ENCODE results near the gene WASHC3.
A peak's percentile ranks its signal among the peaks of the same experiment; 100 is the strongest.
"Not testable (repeated sequence)": the region's sequence is repeated elsewhere in the genome, so short reads cannot be mapped to it uniquely, and the experiment has no call there.

Gene WASHC3, protein sequence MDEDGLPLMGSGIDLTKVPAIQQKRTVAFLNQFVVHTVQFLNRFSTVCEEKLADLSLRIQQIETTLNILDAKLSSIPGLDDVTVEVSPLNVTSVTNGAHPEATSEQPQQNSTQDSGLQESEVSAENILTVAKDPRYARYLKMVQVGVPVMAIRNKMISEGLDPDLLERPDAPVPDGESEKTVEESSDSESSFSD

DNA sequence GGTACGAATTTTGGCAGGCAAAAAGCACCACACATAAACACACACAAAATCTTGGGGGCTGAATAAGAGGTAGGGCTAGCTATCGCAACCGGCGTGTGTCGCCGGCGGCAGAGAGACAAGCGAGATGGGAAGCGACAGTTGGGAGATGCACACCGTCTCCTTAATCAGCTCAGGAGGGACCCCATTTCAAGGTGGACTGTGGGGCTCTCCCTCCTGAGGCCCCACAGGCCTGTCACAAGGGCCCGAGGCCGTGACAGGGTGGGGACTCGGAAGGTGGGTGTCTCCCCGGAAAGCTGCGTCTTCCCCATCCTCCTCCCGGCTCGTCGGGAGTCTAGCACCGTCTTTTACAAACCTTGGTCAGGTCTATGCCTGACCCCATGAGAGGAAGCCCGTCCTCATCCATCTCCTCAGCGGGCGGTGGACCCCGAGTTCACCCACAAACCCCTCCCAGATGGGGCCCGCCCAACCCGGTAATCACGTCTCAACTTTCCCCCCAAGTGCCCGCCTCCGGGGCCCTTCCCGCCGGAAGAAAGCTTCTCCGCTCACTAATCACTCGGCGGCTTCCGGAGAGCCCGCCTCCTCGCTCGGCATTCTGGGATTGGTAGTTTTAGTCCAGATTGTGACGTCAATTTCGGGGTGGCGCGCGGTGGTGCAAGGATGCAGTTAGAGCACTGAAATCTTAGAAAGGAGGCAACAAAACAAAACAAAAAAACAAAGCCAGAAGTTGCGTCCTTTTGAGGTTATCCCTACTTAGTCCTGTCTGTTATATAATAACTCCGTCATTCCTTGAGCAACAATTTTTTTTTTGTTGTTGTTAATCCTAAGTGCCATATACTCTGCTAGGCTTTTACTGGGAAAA is at the start of gene WASHC3:
Gene WASHC3, minus strand, starts transcription at position 432 of the 859 bp plus-strand sequence. Its CDS starts 29 bp downstream, at position 403.
- DNase-seq: peak; percentile 95

DNA sequence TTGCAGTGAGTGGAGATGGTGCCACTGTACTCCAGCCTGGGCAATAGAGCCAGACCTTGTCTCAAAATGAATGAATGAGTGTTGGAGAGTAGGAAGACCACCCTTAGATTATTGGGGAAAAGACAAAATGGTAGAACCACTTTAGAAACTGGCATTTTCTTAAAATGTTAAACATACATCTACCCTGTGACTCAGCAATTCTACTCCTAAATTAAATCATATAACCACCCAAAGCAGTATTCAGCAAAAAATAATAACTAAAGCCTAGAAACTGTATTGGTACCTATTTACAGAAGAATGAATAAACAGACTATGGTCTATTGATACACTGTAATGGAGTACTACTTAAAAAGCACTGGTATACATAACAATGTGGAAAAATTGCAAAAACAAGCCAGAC is 49.0 kb upstream of the WASHC3 start:
- no peak for DNase-seq

DNA sequence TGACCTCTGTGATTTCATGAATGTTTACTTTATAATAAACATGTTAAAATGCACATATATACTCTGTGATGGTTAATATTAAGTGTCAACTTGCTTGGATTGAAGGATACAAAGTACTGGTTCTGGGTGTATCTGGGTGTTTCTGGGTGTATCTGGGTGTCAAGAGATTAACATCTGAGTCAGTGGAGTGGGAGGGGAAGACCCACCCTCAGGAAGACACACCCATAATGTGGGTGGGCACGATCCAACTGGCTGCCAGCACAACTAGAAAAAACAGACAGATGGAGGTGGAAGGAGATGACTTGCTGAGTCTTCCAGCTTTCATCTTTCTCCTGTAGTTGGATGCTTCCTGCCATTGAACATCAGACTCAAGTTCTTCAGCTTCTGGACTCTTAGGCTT is 46.2 kb upstream of the WASHC3 start:
- DNase-seq: no peak

DNA sequence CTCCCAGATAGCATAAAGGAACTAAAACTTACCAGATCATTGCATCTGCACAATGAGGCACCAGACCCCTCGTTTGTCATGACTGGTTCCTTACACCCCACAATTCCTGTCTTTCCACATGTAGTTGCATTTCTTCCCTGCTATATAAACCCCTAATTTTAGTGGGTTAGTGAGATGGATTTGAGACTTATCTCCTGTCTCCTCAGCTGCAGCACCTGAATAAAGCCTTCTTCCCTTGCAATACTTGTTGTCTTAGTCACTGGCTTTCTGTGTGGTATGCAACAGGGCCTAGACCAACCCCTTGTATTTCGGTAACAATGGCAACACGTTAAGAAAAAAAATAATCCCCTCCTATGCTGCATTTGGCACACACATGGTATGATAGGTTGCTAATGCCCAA is 45.1 kb upstream of the WASHC3 start:
- DNase-seq: no peak

DNA sequence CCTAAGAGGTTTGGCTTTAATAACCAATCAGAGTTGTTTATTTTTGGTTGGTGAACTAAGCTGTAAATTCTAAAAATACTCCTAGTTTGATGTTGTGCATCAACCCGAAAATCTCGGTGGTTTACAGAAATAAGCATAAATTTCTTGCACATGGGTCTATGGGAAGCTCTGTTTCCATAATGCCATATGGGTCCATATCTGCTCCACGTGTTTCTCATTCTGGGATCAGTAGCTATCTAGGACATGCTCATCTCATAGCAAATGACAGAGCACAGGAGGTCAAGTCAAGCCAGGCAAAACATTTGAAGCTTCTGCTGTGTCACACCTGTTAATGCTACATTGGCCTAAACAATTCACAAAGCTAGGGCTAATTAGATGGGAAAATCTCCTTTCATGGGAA is 35.1 kb upstream of the WASHC3 start:
- DNase-seq: no peak

DNA sequence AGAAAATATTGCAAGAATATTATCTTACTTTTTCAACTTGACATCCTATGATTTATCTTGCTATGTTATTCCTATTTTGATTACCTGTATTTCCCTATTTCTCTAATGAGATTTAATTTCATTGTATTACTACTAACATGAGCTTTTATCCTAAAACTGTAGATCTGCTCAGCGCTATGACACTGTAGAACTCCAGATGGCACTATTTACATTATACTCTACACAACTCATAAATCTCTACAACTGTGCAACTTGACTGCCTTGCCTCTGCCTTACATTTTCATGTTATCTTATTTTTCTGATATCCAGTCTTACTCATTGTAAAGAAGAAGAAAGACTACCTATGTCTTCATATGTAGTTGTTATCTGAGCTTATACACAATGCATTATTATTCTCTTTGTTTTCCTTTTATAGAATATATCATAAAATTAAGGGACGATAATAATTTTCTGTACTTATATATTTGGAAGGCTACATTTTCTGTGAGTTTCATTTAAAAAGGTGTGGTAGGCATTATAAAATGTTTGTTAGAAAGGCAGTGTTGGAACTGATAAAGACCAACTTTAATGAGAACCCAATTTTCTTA is 34.0 kb upstream of the WASHC3 start:
- DNase-seq: no peak

DNA sequence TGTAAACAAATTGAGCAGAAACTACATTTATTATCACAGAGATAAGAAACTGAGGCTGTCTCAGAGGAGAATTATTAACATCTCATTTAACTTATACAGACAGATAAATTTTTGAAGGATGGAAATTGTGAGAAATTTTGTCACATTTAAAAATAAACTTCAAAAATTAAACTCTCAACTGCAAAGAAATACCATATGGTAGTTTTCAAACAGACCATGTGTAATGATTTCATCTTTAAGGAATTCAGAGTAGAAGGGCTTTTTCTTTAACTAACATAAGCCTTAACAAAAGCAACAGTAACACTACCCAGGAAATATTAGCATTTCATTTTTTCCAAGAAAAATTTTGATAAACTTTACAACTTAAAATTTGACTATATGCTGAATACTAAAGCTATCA is 31.5 kb upstream of the WASHC3 start:
- DNase-seq: no peak

DNA sequence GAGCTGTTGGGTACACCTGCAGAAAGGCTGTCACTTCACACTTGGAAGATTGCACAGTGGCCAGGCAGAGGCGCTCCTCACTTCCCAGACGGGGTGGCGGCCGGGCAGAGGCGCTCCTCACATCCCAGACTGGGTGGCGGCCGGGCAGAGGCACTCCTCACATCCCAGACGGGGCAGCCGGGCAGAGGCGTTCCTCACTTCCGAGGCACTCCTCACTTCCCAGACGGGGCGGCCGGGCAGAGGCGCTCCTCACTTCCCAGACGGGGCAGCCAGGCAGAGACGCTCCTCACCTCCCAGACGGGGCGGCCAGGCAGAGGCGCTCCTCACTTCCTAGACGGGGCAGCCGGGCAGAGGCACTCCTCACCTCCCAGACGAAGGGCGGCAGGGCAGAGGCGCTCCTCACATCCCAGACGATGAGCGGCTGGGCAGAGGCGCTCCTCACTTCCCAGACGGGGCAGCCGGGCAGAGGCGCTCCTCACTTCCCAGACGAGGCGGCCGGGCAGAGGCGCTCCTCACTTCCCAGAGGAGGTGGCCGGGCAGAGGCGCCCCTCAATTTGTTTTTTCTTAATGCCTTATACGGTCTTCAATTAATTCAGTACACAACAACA is 27.5 kb upstream of the WASHC3 start:
- not testable (repeated sequence) for DNase-seq

DNA sequence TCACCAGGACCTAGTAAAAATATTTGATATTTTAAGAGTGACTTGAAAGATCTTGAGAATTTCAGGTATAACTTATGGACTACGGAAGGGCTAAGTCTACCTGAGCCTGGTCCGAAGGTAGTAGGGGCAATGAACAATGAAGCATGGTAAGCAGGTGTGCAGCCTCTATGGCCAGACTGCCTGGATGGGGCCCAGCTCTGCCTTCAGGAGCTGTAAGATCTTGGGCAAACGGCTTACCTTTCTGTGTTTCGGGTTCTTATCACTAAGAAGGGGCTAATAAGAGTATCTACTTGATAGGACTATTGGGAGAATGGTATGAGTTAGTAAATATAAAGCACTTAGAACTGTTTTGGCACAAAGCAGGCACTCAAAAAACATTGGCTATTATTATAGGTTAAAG is 19.1 kb upstream of the WASHC3 start:
- no peak for DNase-seq

DNA sequence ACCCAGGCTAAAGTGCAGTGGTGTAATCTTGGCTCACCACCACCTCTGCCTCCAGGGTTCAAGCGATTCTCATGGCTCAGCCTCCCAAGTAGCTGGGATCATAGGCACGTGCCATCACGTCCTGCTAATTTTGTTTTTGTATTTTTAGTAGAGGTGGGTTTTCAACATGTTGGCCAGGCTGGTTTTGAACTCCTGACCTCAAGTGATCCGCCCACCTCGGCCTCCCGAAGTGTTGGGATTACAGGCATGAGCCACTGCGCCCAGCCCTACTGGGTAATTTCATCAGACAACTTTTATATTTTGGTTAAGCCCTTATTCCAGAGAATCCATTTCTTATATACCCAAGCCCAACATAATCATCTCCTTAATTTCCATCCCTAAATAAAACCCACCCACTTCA is 10.3 kb upstream of the WASHC3 start:
- not testable (repeated sequence) for DNase-seq

DNA sequence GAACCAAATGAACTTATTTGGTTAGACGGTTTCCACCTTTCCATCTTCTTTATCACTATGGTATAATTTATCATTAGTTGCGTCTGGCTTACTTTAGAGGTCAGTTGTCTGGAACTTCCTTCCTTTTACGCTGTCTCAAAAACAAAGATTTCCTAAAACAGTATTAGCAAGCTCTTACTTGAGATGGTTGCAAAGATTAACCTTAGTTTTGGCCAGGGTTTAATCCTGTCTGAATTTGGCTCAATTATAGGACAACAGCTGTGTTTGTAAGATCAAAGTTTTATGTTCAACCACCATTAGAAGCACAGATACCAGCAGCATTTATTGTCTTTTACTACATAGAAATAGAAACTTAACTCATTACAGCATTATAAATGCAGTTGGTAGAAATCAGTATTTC is 7.9 kb upstream of the WASHC3 start:
- DNase-seq: no peak

DNA sequence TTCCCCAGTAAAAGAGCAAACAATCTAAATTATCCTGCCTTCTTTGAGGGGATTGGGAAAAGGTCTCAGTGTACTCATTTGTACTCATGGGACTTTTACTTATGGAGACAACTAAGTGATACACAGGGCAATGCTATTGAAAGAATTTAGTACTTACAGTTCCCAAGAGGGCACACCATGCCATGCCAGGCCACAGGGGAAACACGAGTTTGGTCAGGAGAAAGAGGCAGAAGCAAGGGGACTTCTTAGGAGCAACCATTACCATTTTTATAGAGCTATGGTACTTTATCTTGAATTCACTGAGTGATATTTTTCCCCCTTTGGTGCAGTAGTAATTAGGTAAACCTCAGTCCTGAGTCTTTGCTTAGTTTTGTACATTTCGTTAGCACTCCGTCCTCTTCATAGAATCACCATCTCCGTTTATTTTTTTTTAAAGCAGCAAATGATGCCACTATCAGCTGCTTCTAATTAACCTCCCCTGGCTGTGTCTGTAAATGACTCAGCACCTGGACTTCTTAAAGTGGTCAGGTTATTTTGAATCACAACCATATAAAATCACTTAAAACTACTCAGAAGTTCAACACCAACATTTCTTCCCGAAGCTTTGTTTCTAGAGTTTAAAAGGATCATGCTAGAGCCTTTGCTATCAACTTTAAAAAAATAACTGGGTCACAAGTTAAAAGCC is 5.9 kb upstream of the WASHC3 start:
- no peak for DNase-seq

DNA sequence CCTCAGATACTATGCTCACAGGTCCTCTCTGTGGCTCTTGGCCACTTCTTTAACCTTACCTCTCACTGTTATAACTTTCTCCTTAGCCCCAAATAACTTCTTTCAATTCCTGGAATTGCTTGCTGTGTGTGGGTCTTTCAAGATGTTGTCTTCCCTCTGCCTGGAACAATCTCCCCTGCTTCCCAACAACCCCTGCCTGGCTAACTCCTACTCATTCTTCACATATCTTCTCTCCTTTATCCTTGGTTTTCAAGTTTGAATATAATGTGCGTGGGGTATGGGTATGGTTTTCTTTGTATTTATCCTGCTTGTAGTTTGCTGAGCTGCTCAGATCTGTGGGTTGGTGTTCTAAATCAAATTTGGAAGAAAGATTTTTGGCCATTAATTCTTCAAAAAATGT is 2.7 kb upstream of the WASHC3 start:
- no peak for DNase-seq

DNA sequence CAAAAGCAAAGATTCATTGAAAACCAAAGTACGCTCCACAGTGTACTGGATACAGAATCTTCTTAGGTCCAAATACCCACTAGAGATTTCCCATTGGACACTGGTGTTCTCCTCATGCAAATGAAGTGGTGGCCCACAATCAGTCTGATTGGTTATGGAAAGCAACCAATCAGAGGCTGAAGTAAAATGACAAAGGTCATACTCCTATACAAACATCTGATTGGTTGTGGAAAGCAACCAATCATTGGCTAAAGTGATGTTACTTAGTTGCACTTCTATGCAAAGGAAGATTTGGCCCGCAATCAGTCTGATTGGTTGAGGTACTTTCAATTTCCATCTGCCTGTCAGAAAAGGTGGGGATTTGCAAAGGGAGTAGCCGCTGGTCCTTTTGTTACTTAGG is 1.3 kb upstream of the WASHC3 start:
- no peak for DNase-seq

DNA sequence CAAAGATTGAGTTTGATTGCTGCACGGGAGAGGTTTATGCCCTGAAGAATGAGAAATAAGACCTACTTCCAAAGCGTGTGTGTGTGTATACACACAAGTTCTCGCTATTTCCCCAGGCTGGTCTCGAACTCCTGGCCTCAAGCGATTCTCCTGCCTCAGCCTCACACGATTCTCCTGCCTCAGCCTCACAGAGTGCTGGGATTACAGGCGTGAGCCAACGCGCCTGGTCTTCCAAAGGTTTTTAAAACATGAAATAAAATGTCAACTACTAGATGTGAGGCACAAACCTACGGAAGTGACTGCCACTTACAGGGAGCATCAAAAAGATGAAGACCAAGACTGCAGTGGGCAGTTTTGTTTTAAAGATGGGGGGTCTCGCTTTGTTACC is 622 bp upstream of the WASHC3 start:
- no peak for DNase-seq

DNA sequence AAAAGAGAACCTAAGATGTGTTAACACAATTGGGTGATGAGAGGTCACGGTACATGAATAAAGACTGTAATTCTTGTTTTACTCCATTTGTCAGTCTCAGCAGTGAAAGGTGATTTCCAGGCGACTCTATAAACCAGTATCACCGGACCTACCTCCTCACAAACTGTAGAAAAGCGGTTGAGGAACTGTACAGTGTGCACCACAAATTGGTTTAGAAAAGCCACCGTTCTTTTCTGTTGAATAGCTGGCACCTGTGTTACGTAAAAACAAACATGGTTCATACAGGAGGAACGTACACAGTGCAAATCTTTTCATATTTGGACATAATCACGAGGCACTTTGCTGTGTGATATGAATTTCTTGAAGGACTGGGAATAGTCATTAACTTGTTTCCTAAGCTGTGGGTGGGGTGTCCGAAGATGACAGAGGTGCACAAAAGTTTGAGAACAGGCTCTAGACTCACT is 663 bp downstream of the WASHC3 start:
- DNase-seq: no peak

DNA sequence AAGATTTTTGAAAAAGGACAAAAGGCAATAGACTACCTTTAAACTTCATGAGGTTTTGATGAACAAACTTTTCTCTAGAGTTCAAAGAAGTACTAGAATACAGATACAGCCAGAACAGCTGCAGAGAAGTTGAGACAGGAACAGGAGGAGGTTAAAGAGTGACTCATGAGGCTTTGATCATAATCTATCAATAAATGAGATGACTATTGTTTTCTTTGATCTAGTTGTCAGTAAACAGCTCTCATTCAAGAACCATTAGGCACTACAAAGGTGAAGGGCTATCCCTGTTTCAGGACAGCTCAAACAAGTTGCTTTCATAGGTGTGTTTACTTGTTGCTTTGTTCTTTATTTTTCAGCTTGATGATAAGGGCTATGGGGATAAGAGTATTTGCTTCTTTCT is 2.4 kb downstream of the WASHC3 start:
- no peak for DNase-seq

DNA sequence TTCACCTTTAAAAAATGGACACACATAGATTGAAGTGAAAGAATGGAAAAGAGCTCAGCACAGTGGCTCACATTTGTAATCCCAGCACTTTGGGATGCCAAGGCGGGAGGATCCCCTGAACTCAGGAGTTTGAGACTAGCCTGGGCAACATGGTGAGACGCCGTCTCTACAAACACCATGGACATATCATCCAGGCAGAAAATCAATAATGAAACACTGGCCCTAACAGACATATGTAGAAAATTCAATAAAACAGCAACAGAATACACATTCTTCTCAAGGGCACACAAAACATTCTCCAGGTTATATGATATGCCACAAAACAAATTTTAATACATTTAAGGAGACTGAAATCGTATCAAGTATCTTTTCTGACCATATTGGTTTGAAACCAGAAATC is 7.4 kb downstream of the WASHC3 start:
- no peak for DNase-seq

DNA sequence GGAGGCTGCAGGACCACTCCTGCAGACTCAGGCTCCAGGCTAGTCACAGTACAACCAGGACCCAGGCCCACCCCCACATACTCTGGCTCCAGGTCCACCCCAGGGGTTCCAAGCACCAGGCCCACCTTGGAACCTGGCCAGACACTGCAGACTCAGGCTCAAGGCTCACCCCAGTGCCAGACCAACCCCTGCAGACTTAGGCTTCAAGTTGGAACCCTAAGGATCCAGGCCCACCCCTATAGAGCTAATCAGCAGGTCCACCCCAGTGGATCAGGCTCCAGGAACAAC is 8.8 kb downstream of the WASHC3 start:
- DNase-seq: no peak

DNA sequence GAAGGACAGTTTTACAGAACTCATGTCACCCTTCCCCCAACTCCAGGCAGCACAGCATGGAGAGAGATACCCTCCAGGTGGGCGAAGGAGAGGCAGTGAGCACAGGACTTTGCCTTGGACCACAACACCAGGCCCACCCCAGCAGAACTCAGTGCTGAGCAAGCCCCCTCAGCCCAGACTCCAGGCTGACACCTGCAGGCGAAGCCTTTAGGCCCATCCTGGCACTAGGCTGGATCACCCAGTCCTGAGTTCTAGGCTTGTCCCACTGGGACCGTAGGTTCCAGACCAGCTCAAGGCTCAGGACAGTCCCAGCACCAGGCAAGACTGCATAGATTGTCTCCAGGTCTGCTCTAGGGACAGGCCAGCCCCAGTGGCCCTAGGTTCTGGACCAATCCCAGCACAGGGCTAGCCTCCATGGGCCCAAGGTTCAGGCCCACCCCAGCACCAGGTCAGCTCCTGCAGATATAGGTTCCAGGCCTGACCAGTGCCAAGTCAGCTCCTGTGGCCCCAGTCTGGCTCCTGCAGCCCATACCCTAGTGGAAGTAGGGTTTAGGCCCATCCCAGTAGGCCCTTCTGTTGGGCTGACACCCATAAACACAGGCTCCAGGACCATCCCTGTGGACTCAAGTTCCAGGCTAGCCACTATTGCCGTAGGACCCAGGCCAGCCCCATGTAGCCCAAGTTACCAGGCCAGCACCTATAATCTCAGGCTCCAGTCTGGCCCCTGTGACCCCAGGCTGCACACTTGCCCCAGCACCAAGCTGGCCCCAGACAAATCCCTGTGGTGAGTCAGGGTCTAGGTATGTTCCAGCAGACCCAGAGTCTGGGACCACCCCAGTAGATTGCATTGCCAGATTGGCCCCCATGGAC is 9.4 kb downstream of the WASHC3 start:
- no peak for DNase-seq

DNA sequence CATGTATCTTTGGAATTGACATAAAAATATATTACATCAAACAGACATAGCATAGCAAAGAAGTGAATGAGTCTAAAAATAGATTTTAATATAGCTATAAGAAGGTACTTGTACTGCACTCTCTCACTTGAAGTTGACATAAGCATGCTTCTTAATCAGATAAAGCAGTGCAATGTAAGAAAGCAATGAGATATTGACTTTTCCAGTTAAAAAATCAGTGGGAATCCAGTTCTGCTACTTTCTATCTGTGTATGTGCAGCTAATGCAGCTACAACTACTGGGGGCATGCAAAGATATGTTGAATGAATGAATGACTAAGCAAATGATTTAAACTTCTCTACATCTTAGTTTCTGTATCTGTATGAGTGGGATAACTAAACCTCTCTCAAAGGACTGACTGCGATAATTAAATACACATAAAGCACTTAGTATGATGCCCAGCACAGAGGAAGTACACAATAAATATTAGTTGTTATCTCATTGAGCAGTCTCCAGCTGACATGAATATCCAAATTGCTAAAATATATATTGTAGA is 10.3 kb downstream of the WASHC3 start:
- no peak for DNase-seq
